ENCODE measurements around the gene KISS1R.

Gene KISS1R

GRCh38 chr19:960020-960419, 42.9 kb downstream of the KISS1R start:
- H3K4me3 ChIP-seq = no peak overlapping the region
- no peak for DNase-seq (ENCODE audit: low spot score)
- no peak overlapping the region for H3K27ac ChIP-seq
- TF ChIP-seq CTCF (IDR thresholded peaks at IDR 0.05) = no peak

- Histone ChIP-seq H3K4me3 (no peak overlapping the region), H3K27ac (no peak overlapping the region)
- no peak for TF ChIP-seq CTCF (IDR thresholded peaks at IDR 0.05)
- no peak for DNase-seq (ENCODE audit: low spot score)
These were observed 43.4 kb downstream of the KISS1R start for GRCh38 chr19:960601-960938.

GRCh38 chr19:961866-962620, 44.9 kb downstream of the KISS1R start:
- H3K27ac ChIP-seq = no peak overlapping the region
- TF ChIP-seq CTCF (IDR thresholded peaks at IDR 0.05) = no peak
- H3K4me3 ChIP-seq = no peak overlapping the region
- DNase-seq (ENCODE audit: low spot score) = no peak

- Histone ChIP-seq H3K27ac (no peak overlapping the region), H3K4me3 (no peak overlapping the region)
- TF ChIP-seq CTCF (IDR thresholded peaks at IDR 0.05) = no peak
- no peak for DNase-seq (ENCODE audit: low spot score)
These were observed 45.7 kb downstream of the KISS1R start for GRCh38 chr19:962683-963400.

- no peak for DNase-seq (ENCODE audit: low spot score)
- TF ChIP-seq CTCF (IDR thresholded peaks at IDR 0.05) = no peak
- Histone ChIP-seq H3K27ac (no peak overlapping the region), H3K4me3 (no peak overlapping the region)
These were observed 46.4 kb downstream of the KISS1R start for GRCh38 chr19:963486-963951.

- no peak for DNase-seq (ENCODE audit: low spot score)
- Histone ChIP-seq H3K27ac (no peak overlapping the region), H3K4me3 (no peak overlapping the region)
- TF ChIP-seq CTCF (IDR thresholded peaks at IDR 0.05) = no peak
These were observed 47.0 kb downstream of the KISS1R start for GRCh38 chr19:964116-964520.
